GM18520 (cell line): ENCODE results near the gene ANKRD34A.

ENCODE experiments used
- ATAC-seq: cut with Tn5 transposase; IDR thresholded peaks from one replicate; pipeline ENCODE4 v1.9.1; 2021; ENCODE audit not compliant: unreplicated experiment

ANKRD34A gene

DNA sequence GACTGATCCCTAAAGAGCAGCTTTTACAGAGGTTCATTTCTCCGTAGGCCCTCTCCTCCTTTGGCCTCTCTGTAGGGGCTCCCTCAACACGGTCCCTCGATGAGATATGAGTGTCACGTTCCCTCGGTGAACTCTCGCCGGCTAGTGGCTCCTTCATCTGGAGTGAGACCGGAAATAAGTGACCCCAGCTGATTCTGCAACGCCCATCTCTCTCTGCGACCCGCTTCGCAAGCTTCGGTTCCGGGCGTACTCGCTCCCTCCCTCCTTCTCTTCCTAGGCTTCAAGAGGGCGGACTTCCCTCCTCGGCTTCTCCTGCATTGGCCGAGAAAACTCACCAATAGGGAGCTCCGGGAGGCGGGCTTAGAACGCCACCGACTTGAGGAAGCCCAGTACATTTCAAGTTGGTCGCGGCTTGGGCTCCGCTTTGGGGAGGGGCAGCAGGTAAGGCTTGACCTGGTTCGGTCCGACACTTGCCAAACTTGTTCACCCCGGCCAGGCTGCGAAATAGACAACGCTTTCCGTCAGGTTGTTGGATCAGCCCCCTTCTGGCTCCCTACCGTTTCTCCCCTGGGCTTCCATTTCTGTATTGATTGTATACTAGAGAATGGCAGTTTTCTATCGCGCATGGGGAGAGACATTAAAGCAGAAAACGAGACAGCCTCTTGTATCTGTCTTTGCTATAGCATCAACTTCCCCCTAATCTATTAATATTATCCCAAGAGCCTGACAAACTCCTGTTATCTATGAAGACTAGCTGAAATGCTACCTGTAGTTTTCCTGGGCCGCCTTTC lies at the start of gene ANKRD34A, which contains the start of gene POLR3GL:
Gene ANKRD34A, minus strand, starts transcription at position 248 of the 791 bp plus-strand sequence. CDS start 2,816 bp downstream, outside the sequence.
Gene POLR3GL, plus strand, starts transcription at position 363 of the 791 bp plus-strand sequence. CDS start 10,176 bp downstream, outside the sequence.
- ATAC-seq, result peak; percentile 92

DNA sequence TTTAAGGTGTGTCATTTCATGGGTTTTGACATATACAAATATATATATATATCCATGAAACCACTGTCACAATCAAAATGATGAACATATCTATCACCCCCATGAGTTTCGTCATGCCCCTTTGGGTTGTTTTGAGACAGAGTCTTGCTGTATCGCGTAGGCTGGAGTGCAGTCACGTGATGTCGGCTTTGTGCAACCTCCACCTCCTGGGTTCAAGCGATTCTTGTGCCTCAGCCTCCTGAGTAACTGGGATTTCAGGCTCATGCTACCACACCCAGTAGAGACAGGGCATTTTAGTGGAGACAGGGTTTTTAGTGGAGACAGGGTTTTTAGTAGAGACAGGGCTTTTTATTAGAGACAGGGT lies 49.2 kb upstream of the ANKRD34A start:
- no peak for ATAC-seq

GRCh38 chr1:146012703-146013558 lies 48.6 kb upstream of the ANKRD34A start:
- ATAC-seq, result no peak

- no peak for ATAC-seq
These were observed 45.9 kb upstream of the ANKRD34A start for GRCh38 chr1:146010126-146010738.

GRCh38 chr1:146007489-146008133 lies 43.2 kb upstream of the ANKRD34A start:
- no peak for ATAC-seq

GRCh38 chr1:146001709-146002108 lies 37.3 kb upstream of the ANKRD34A start:
- no peak for ATAC-seq

GRCh38 chr1:145999321-146000024 lies 35.1 kb upstream of the ANKRD34A start:
- ATAC-seq, result no peak

DNA sequence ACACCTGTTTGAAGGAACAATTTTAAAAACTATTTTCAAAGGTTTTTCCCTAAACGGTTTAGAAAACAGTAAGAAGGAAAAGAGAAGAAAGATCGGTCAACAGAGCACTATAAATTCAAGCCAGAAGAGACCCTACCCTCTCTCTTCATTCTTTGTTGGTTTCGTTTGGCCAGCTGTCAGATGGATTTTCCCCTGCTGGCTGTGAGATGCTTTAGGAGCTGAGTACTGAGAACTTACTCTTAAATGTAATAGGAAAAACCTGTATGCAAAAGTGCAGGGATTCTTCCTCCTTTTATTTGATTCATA lies 33.3 kb upstream of the ANKRD34A start:
- ATAC-seq, result no peak

DNA sequence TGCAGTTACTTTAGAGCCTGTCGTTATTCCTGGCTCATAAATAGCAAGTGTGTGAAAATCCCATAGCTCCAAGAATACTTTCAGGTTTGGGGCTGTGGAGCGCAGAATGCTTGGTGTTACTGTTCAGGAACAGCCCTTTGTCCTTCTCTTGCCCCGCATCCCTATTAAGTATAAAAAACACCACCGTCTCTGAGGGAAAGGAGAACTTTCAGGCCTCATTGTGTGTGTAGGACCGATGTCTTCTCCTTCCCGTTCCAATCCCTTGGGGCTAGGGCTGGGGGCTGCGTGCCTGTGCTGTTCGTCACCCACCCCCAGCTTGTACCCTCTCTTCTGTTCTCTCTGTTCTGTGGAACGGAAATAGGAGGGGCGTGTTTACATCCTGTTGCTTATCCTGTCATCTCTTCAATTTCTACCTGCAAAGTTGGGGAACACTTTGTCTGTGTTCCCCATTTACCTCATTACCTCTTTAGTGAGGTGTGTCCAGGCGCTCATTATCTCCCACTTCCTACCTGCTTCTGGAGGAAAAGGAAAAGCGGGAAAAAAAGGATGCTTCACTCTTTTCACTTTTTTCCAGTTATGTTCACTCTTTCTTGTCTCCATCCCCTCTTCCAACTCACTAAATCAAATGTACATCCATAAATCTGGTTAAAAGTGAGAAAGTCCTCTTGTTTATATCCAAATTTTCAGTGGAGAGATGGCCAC lies 32.8 kb upstream of the ANKRD34A start:
- no peak for ATAC-seq

- peak; percentile 93 for ATAC-seq
These were observed 32.1 kb upstream of the ANKRD34A start, which contains the start of gene TXNIP for GRCh38 chr1:145996433-145997015. Gene TXNIP (minus strand): TSS chr1:145996579. CDS start chr1:145996266, 313 bp downstream.

- no peak for ATAC-seq
These were observed 31.6 kb upstream of the ANKRD34A start for GRCh38 chr1:145995964-145996432.

DNA sequence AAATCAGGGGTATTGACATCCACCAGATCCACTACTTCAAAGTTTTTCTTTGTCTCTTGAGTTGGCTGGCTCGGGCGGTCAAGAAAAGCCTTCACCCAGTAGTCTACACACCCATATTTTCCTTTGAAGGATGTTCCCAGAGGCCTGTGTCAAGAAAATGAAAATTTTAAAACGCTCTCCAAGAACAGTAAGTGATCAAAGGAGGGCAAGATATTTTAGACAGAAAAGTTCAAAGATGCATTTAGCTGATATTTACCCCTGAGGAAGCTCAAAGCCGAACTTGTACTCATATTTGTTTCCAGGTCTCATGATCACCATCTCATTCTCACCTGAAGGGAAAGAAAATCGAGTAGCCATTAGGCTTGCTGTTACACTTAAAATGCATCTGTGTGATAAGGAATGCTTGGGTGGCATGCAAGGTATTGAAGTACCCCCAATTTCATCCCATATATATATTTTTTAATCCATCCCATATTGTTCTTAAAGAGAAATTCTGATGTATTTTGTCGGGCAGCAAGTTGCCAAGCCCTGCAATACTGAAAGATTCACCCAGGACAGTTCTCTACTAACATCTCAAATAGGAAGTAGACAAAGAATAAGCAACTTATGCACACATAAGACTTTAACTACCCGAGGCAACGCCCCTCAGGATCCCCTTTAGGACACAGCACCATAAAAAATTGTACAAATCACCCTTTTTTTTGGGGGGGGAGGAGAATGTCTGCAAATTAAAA lies 30.9 kb upstream of the ANKRD34A start:
- ATAC-seq, result no peak

- no peak for ATAC-seq
These were observed 30.2 kb upstream of the ANKRD34A start for GRCh38 chr1:145994391-145995120.

GRCh38 chr1:145993618-145994390 lies 29.4 kb upstream of the ANKRD34A start:
- ATAC-seq, result no peak

- no peak for ATAC-seq
These were observed 28.7 kb upstream of the ANKRD34A start for GRCh38 chr1:145992958-145993617.

DNA sequence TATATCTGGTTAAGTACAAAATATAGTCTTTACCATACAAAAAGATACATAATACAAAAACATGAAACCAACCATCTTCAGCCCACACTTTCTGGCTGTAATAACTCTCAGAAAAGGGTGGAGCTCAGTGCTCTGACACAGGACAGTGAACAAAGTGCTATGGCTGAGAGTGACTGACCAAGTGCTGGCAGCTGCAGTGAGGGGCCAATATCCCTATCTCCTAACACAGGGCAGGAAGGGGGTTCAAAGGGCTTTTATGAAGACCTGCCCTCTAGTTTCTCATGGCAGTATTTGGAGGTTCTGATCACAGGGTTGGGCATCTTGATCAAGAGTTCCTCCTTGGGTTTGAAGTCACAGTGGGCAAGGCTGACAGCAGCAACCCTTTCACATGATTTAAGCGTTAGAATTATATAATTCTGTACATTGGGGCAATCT lies 28.1 kb upstream of the ANKRD34A start:
- no peak for ATAC-seq
